GM21423 (cell line): ENCODE measurements around the gene ING5.
"Not testable (repeated sequence)": the region's sequence is repeated elsewhere in the genome, so short reads cannot be mapped to it uniquely, and the experiment has no call there.

ENCODE experiments used
- ATAC-seq: cut with Tn5 transposase; IDR thresholded peaks from one replicate; pipeline ENCODE4 v1.9.1; 2021; ENCODE audit warnings: mild to moderate bottlenecking, moderate library complexity; ENCODE audit not compliant: unreplicated experiment

The ING5 gene

DNA sequence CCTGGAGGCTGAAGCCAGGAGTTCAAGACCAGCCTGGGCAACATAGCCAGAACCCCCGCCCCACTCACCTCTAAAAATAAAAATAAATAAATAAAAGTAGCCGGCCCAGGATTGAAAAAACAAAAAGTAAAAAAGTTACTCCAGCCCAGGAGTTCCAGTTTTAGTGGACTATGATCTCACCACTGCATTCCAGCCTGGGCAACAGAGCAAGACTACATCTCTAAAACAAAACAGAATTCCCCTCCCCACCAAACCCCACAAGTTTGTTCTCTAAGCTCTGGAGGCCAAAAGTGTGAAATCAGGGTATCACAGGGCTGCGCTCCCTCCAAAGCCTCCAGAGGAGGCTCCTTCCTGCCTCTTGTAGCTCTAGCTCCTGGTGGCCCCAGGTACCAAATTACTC is 34.3 kb downstream of the ING5 start:
- ATAC-seq: no peak

DNA sequence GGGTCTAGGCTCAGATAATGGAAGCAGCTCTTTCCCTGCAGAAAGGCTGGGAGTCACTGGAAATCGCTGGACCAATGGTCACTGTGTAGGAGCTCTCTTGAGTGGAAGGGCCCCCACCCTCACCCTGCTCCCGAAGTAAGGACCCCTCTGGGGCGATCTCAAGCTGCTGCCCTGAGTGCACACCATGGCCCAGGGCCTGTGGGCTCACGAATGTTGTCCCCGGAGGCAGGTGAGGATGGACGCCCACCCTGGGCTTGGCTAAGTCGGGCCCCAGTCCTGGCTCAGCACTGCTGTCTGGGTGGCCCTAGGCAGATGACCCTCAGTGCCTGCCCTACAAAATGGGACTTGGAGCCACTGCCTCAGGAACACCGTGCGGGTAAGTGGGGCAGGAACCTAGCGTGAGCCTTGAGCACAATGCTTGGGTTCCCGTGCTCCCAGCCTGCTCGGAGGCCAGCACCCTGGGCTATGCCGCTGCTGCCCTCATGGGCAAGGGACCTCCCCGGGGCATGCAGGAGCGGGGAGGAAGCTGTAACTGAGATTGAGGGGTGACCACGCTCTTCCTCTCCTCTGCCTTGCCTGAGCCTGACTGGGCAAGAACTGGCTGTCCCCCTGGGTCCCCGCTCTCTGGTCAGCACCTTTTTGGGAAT is 36.3 kb downstream of the ING5 start:
- no peak for ATAC-seq

DNA sequence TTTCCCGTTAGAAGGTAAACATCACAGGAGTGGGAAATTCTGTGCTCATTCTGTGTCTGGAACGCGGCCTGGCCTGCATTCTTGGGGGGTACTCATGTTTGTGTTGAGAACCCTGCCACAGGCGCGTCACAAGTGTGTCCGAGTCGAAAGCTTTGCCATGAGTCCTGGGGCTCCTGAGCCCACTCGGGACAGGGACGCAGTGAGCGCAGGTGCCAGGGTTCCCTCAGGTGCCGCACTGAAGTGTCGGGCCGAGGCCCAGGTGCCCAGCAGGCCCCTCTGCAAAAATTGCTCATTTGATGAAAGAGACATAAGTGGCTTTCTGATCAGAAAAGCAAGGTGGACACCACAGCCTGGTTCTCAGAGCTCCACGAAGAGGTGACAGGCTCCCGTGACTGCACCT is 37.3 kb downstream of the ING5 start:
- no peak for ATAC-seq

DNA sequence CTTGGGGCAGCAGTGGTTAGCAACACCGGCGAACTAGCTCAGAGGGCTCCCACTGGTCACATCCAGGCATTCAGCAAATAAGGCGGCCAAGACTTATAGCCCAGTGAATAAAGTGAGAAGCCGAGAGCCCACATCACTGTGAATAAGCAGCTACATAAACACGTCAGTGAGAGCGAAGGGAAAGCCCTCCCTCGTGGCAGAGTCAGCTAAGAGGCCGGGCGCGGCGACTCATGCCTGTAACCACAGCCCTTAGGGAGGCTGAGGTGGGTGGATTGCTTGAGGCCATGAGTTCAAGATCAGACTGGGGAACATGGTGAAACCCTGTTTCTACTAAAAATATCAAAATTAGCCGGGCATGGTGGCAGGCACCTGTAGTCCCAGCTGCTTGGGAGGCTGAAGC is 37.8 kb downstream of the ING5 start:
- no peak for ATAC-seq

GRCh38 chr2:241741016-241741415 is 39.2 kb downstream of the ING5 start:
- ATAC-seq: no peak

DNA sequence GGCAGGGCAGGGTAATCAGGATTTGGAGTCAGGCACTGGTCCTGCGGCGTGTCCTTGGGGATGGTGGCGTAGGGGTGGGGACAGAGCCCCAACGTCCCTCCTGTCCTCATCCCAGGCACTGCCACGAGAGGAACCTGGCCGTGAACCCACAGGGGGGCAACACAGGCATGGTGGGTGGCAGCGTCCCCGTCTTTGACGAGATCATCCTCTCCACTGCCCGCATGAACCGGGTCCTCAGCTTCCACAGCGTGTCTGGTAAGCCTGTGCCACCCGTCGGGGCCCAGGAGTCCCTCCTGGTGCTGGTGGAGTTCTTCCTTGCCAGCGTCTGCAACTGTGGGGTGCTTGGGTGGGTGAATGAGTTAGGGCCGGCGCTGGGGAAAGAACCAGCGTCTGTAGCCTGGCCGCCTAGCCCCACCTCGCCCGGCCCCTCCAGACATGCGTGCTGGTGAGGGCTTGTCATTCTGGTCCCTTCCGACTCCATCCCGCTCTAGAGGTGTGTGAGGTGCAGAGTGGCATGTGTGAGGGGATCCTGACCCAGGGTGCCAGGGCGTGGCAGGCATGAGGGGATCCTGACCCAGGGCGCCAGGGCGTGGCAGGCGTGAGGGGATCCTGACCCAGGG is 40.6 kb downstream of the ING5 start:
- ATAC-seq: no peak

DNA sequence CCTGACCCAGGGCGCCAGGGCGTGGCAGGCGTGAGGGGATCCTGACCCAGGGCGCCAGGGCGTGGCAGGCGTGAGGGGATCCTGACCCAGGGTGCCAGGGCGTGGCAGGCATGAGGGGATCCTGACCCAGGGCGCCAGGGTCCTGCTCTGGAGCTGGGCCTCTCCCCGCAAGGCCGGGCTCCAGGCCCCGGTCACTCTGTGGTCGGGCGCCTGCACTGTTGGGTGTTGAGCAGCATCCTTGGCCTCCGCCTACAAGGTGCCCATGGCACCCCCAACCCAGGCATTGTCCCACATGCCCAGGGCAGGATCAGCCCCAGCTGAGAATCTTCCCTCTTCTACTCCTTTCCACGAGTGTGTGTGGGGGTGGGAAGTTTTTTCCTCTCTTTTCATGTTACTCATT is 41.2 kb downstream of the ING5 start:
- ATAC-seq: not testable (repeated sequence)

GRCh38 chr2:241743620-241744019 is 41.8 kb downstream of the ING5 start:
- no peak for ATAC-seq

DNA sequence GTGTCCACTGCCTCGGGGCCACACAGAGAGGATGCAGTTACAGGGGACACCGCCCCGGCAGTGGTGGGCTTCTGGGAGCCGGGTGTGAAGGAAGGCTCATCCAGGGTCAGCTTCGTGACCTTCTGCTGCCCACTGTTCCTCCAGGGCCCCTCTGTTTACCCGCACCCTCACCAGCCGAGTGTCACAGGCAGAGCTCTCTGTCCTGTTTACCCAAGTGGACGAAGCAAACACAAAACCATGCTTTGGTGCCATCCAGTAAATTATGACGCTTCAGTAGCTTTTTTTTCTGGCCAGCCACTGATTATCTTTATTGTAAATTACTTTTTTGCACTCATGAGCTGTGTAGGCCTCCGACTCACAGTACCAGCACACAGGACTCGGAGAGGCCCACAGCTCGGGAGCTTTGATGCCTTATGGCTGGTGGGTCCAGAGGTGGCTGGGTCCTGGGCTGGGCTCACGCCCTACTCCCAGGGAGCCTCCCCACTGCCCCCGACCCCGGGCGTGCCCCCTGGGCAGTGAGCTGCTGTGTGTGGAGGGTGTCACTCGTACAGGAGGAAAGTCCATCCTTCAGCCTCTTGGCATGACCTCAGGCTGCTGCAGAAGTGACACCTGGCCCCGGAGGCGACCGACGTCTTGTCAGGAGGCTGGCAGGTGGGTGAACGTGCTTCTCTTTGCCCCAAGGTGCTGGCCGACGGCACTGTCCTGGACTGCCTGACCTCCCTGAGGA is 42.4 kb downstream of the ING5 start:
- ATAC-seq: no peak

DNA sequence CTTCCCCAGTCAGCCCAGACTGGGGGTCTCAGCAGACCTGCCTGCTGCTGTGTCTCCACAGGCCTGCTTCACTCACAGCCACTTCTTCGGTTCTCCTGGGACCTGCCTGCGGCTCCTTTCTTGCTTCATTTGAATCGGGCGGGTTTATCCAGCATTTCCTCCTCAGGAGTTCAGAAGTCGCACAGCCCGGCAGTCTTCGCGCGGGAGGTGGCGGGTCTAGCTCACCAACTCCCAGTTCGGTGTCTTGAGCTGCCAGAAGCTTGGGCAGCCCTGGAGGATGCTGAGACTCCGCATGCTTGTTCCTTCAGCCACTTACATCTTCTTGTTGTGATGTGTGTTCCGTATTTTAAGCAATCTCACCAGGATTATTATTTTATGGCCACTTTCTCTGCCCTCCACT is 43.4 kb downstream of the ING5 start:
- no peak for ATAC-seq

DNA sequence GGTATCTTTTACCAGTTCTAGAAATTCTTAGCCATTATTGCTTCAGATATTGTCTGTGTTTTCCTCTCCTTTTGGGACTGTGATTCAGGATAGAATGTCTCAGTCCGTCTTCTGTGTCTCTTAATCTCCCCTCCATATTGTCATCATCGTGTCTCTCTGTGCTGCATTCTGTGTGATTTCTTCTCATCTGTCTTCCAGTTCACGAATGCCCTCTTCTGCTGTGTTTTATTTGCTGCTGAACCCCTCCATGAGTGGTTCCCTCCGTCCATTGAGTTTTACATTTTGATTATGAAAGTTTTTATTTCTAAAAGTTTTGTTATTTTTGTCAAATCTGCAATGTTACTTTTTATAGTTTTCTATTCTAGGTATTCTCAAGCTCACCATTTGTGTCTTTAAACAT is 44.2 kb downstream of the ING5 start:
- ATAC-seq: no peak

DNA sequence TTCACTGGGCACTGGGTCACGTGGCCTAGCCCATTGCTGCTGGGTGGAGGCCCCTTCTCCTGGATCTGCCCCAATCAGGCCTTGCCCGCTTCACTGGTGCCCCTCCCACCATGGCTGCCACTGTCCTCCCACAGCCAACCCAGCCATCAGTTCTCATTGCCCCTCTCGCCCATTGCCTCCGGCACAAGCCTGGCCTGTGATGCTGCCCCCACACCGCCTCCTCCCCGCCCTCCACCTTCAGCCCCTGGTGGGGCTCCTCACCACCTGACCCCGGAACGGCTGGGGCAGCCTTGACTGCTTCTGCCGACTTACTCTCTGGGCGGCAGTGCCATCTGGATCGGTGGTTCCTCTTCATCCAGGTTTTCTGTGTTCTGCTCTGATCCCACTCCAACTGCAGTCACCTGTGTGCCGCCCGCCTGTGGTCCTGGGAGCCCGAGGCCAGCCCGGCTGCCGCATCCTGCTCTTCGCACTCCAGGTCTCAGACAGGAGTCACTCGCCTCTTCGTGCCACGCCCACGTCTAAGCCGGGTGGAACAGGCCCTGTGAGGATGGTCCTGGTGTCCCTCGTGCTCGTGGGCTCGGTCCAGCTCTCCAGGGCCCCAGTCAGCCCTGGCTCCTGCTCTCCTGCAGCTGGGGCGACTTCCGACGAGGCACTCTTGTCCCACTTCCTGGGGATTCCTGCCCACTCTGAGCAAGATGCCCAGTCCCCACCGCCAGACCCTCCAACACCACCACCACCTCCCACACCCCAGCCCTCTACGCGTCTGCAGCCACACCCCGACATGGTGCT is 46.8 kb downstream of the ING5 start:
- no peak for ATAC-seq

DNA sequence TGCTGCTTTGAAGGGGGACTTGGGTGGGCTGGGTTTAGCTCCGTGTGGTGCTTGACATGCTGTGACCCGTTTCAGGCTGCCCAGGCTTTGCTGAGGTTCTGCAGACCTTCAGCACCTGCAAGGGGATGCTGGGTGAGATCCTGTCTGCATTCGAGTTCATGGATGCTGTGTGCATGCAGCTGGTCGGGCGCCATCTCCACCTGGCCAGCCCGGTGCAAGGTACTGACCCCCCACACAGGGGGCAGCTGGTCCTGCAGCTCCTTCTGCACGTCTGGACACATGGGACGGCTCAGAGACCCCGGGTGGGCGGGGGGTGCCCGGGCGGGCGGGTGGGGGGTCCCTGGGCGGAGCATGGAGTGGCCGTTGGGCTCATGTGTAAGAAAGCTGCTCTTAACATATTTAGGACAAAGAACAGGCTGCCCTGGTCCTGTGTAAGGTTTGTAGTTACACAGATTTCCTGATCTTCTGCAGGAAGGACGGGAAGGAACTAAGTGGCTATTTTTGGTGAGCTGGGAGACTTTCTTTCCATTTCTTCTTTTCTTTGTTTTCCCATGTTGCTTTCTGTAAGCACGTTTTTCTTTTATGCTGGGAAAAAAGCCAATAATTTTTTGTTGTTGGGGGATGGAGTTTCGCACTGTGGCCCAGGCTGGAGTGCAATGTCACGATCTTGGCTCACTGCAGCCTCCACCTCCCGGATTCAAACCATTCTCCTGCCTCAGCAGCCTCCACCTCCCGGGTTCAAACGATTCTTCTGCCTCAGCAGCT is 48.4 kb downstream of the ING5 start:
- no peak for ATAC-seq

DNA sequence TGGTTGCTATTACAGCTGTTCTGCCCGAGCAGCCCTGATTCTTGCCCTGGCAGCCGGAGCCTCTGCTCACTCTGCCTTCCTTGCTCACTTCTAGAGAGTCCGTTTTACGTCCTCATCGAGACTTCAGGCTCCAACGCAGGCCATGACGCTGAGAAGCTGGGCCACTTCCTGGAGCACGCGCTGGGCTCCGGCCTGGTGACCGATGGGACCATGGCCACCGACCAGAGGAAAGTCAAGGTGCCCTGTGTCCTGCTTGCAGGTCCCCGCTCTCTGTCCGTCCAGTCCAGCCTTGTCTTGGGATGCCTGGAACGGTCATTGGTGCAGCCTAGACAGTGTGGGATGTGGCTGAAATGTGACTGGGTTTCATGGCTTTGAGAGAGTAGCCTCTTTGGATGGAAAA is 49.3 kb downstream of the ING5 start:
- no peak for ATAC-seq

DNA sequence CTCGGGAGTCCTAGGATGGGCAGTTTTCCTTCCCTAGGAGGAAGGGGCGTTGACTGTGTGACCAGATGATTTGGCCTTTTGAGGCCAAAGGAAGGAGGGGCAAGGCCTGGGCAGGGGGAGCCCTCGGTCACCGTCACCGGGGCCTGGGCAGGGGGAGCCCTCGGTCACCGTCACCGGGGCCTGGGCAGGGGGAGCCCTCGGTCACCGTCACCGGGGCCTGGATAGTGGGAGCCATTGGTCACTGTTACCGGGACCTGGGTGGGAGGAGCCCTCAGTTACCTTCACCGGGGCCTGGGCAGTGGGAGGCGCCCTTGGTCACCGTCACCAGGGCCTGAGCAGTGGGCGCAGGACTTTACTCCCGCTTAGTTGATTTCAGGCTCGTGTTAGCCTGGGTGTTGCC is 49.9 kb downstream of the ING5 start:
- ATAC-seq: no peak

- no peak for ATAC-seq
These were observed 50.4 kb downstream of the ING5 start for GRCh38 chr2:241752253-241752652.

- no peak for ATAC-seq
These were observed 50.9 kb downstream of the ING5 start for GRCh38 chr2:241752689-241753276.

DNA sequence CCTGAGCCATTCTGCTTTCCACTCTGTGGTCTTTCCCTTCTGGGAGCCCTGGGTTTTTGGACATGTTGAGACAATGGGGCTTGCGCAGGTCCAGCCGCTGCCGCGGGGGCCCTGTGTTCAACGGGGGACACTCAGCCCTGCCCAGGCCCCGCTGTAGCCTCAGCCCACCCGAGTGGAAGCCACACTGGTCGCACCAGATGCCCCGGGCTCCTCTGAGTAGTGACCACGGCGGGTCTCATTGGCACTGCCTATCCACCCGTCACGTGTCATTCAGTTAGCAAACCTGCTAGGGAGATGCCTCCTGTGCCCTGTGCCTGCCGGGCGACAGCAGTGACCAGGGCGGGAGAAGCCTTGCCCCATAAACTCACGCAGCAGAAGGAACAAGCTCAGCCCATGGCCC is 51.7 kb downstream of the ING5 start:
- ATAC-seq: no peak

DNA sequence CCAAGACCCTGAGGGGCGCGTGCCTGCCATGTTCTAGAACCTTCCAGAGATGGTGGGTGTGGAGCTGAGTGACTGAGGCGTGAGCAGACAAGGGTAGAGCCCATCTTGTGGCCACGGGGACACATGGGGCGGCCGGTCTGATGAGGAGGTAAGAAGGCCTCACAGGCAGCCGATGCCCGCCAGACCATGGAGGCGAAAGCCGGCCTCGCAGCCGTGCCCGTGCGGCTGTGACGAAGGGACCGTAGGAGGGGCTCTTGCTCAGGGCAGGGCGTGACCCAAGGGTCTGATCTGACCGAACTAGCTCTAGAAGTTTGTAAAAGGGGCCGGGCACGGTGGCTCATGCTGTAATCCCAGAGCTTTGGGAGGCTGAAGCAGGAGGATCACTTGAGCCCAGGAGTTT is 52.2 kb downstream of the ING5 start:
- no peak for ATAC-seq

DNA sequence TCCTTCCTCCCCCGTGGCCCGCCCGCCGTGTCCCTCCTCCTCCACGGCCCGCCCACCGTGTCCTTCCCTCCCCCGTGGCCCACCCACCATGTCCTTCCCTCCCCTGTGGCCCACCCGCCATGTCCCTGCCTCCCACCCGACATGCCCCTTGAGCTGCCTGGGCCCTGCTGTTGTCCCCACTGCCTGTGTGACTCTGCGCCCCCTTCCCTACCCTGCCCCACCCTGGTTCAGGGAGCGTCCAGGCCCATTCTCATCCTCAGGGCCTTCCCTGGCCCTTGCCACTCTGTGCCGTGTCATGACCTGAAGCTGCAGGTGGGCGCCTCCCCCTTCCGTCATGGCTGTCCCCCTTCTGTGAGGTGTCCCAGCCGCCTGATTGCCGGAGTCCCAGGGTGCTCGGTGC is 53.3 kb downstream of the ING5 start:
- ATAC-seq: no peak

DNA sequence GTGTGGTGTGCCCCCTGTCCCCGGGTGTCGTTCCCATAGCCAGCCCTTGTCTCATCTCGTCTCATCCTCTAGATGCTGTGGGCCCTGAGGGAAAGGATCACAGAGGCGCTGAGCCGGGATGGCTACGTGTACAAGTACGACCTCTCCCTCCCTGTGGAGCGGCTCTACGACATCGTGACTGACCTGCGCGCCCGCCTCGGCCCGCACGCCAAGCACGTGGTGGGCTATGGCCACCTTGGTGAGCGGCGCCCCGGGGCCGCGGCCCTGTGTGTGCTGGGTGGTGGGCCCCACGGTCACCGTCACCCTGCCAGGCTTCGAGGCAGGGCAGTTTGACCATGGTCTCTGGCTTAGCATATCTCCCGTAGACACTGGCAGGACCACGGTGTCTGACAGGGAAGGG is 53.9 kb downstream of the ING5 start:
- no peak for ATAC-seq
